GM19025 (cell line): ENCODE data around the gene SPRTN.

Experiments
- ATAC-seq: cut with Tn5 transposase; IDR thresholded peaks from one replicate; pipeline ENCODE4 v1.9.1; 2021; ENCODE audit warnings: mild to moderate bottlenecking, low read depth, moderate library complexity; ENCODE audit not compliant: unreplicated experiment

SPRTN gene

GRCh38 chr1:231401478-231401877, 63.4 kb downstream of the SPRTN start:
- no peak for ATAC-seq

- no peak for ATAC-seq
Observed at GRCh38 chr1:231404318-231404717, 66.2 kb downstream of the SPRTN start.
